HEK293T (cell line): ENCODE data around the gene CROT.

Experiments used
- CTCF ChIA-PET: fragments of 350-600 bp; formaldehyde crosslinking; extraction: SDS; loops from one replicate; lab custom pipeline; 2021; ENCODE audit warnings: antibody characterized with exemption, inconsistent platforms; lab: Yijun Ruan, JAX
- POLR2A ChIA-PET: fragments of 350-600 bp; formaldehyde crosslinking; extraction: SDS; loops from one replicate; lab custom pipeline; 2020; ENCODE audit warnings: antibody characterized with exemption, inconsistent platforms; lab: Yijun Ruan, JAX
- DNase-seq: peaks from one replicate; pipeline ENCODE4 v3.0.0; 2012; ENCODE audit warnings: mixed read lengths; ENCODE audit errors: extremely low spot score
- ARNT ChIP-seq: fragments of 450-650 bp; IDR thresholded peaks from 2 replicates; pipeline ENCODE4 v1.6.1; 2017; ENCODE audit warnings: mild to moderate bottlenecking
- BHLHE40 ChIP-seq: fragments of 450-650 bp; IDR thresholded peaks from 2 replicates; pipeline ENCODE4 v1.6.1; 2016; ENCODE audit warnings: mild to moderate bottlenecking, moderate library complexity, borderline replicate concordance
- CTBP1 ChIP-seq: fragments of 450-650 bp; IDR thresholded peaks from 2 replicates; pipeline ENCODE4 v1.6.1; 2016; ENCODE audit warnings: borderline replicate concordance
- ELF4 ChIP-seq: fragments of 450-650 bp; IDR thresholded peaks from 2 replicates; pipeline ENCODE4 v1.6.1; 2017; ENCODE audit warnings: antibody characterized with exemption
- FOXA1 ChIP-seq: fragments of 450-650 bp; IDR thresholded peaks from 2 replicates; pipeline ENCODE4 v1.6.1; 2016; ENCODE audit warnings: mild to moderate bottlenecking
- FOXK2 ChIP-seq: fragments of 450-650 bp; IDR thresholded peaks from 2 replicates; pipeline ENCODE4 v1.6.1; 2016; ENCODE audit warnings: mild to moderate bottlenecking
- FOXM1 ChIP-seq: fragments of 450-650 bp; IDR thresholded peaks from 2 replicates; pipeline ENCODE4 v1.6.1; 2017; ENCODE audit warnings: mild to moderate bottlenecking, borderline replicate concordance
- HDGF ChIP-seq: fragments of 450-650 bp; IDR thresholded peaks from 2 replicates; pipeline ENCODE4 v1.6.1; 2017; ENCODE audit warnings: antibody characterized with exemption, borderline replicate concordance
- L3MBTL2 ChIP-seq: fragments of 450-650 bp; conservative IDR thresholded peaks from 2 replicates; pipeline ENCODE4 v1.6.1; 2016; ENCODE audit warnings: mild to moderate bottlenecking
- LEF1 ChIP-seq: fragments of 450-650 bp; IDR thresholded peaks from 2 replicates; pipeline ENCODE4 v1.6.1; 2017; ENCODE audit warnings: mild to moderate bottlenecking, borderline replicate concordance
- NFRKB ChIP-seq: fragments of 450-650 bp; IDR thresholded peaks from 2 replicates; pipeline ENCODE4 v1.6.1; 2016; ENCODE audit warnings: mild to moderate bottlenecking, moderate library complexity
- PKNOX1 ChIP-seq: fragments of 450-650 bp; IDR thresholded peaks from 2 replicates; pipeline ENCODE4 v1.6.1; 2016
- SP1 ChIP-seq: fragments of 450-650 bp; IDR thresholded peaks from 2 replicates; pipeline ENCODE4 v1.6.1; 2017
- SUZ12 ChIP-seq: fragments of 450-650 bp; IDR thresholded peaks from 2 replicates; pipeline ENCODE4 v1.6.1; 2016; ENCODE audit warnings: mild to moderate bottlenecking
- TARDBP ChIP-seq: fragments of 450-650 bp; IDR thresholded peaks from 2 replicates; pipeline ENCODE4 v1.6.1; 2016
- ZNF384 ChIP-seq: fragments of 450-650 bp; IDR thresholded peaks from 2 replicates; pipeline ENCODE4 v1.6.1; 2016

Gene CROT

DNA sequence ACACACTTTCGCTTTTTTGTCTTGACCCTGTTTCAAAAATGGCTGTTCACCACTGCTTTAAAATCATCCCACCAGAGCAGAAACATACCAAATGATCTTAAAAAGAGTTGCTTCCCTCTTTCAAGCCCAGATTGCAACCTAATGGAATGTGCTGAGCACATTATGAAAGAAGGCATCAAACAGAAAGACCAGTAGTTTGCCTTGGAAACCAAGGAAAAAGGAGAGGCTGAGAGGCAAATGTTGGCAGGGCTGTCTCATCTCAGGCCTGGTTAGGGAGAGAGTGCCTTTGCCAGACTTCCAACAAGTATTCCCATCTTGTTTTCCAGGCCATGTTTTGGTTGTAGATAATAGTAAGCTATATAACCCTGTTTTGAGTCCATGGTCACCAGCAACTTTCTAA is 65.7 kb downstream of the CROT start:
- no peak for TF ChIP-seq SP1
- no peak for TF ChIP-seq L3MBTL2
- no peak for TF ChIP-seq CTBP1
- TF ChIP-seq PKNOX1, result no peak
- TF ChIP-seq BHLHE40, result no peak
- TF ChIP-seq TARDBP, result no peak
- no peak for TF ChIP-seq ARNT
- no peak for TF ChIP-seq SUZ12
- no peak for TF ChIP-seq ZNF384
- TF ChIP-seq NFRKB, result no peak
- TF ChIP-seq LEF1, result no peak
- no peak for TF ChIP-seq ELF4
- no peak for TF ChIP-seq FOXK2
- TF ChIP-seq FOXM1, result no peak
- TF ChIP-seq HDGF, result no peak
- no peak for TF ChIP-seq FOXA1
- ChIA-PET POLR2A (no interaction called here), CTCF (no interaction called here)
- DNase-seq, result no peak

DNA sequence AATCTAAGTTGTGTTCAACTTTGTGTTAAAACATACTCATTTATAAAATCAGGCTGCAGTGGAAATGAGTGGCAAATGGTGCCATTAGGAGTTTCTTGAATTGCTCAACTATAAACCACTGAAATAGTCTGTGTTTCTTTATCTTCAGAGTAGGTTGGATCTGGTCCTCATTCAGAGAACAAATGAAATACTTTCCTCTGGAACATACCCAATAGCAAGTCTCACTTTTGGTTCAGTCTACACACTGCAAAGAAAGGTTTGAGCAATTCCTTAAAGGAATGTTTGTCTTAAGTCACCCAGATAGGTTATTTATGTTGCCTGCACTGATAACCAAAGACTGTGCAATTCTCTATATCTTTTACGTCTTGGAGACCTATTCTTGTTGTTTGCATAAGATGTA is 67.6 kb downstream of the CROT start:
- ChIA-PET CTCF (no interaction called here), POLR2A (no interaction called here)
- TF ChIP-seq SUZ12 (no peak), FOXM1 (no peak), LEF1 (no peak), HDGF (no peak), CTBP1 (no peak), ARNT (no peak), NFRKB (no peak), FOXK2 (no peak)
- no peak for DNase-seq

DNA sequence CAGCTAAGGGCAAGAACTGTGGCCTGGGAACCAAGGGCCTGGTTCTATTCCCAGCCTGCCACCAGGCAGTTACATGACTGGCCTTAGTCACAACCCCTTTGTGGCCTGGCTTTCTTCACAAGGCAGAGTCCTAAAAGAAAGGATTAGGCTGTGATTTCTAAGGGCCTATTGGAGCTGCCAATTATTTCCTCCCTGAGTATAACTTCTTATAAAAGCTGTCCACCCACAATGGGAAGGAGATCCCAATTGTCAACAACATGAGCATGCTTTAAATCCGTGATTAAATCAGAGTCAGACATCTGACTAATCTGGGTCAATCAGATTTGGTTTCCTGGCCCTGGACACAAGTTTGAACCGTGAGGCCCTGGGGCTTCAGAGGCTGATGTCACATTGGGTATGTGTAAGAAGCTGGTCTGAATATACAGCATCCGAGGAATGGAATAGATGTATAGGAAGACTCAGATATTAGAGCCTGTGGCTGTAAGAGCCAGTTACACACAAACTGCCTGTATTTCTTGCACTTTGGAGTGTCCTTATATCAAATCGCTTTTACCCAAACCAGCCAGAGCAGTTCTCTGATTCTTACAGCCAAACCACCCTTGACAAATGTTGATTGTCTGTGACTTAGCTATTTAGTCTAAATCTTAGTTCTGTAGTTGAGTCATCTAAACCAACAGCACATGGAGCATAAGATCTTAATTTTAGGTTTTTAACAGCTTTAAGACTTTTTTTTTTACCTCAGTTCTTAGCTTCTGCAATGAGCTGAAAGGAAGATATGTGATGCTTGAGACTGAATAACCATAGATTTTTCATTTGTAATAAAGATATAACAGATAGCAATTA is 68.7 kb downstream of the CROT start:
- no peak for DNase-seq
- POLR2A ChIA-PET, result no interaction called here
- no peak for TF ChIP-seq FOXK2
- TF ChIP-seq FOXA1, result no peak
- TF ChIP-seq SP1, result no peak
- no peak for TF ChIP-seq PKNOX1
- no peak for TF ChIP-seq LEF1
- TF ChIP-seq CTBP1, result no peak
- no peak for TF ChIP-seq BHLHE40
- no peak for TF ChIP-seq TARDBP
- no peak for TF ChIP-seq NFRKB
- TF ChIP-seq ARNT, result no peak
- TF ChIP-seq L3MBTL2, result no peak
- TF ChIP-seq HDGF, result no peak
- TF ChIP-seq ELF4, result no peak
- TF ChIP-seq FOXM1, result no peak
- TF ChIP-seq SUZ12, result no peak
- CTCF ChIA-PET, result interaction anchor here (2.6 kb wide), 1 partner anchor 99 kb away, joined by 10 read pairs; no protein-coding TSS in a partner anchor

DNA sequence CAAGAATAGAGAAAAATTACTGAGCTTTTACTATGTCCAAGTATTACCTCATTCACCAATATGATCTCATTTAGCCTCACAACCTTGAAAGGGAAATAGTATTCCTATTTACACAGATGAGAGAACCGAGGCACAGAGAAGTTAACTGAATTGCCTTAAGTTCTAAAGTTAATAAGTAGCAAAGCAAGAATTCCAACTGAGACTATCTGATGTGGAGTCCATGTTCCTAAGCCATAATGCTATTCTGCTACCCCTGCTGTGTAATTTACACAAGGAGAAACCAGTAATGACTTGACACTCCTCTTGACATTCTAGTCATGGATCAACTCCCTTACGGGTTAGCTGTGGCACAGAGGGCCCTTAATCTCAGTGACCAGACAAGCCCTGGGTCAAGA is 69.3 kb downstream of the CROT start:
- no peak for TF ChIP-seq HDGF
- no peak for TF ChIP-seq L3MBTL2
- no peak for TF ChIP-seq ARNT
- TF ChIP-seq FOXK2, result no peak
- no peak for TF ChIP-seq BHLHE40
- TF ChIP-seq CTBP1, result no peak
- CTCF ChIA-PET, result interaction anchor here (1.1 to 2.6 kb wide), 3 partner anchors 93 to 99 kb away, joined by 3 to 10 read pairs (median 5); no protein-coding TSS in a partner anchor
- POLR2A ChIA-PET, result no interaction called here
- no peak for DNase-seq

DNA sequence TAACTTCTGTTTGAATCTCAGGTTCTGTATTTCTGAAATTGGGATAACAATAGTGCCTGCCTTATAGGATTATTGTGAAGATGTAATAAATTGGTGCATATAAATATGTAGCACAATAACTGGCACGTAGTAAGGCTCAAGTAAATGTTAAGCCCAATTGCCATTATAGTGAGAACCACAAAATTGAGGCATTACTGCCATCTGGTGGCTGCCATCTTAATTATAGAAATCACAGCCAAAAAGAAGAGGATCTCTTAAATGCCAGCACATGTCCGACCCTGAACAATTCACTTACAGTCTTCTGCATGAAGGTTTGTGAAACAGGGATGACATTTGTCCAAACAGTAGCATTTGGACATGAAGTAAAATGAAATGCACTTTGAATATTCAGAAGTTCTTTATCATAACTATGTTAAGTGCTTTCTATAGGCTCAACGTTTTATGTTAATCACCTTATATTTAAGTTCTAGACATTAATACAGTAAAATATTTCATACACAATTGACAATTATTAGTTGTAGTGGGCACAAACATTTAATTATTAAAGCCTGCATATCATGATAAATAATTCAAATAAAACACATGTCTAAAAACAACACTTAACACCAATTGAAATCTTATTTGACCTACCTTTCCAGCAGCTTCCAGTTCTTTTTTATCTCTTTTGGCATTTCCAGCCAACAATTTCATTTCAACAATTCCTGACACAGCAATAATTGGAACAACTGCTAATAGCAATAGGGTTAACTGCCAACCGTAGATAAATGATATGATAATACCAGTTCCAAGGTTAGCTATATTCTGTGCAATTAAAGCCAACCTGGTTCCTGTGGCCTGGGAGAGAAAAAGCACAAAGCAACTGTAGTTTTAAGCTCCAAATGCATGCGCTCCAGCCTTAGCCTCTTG is 71.5 kb downstream of the CROT start:
- ChIA-PET CTCF (interaction anchor here (0.6 to 2.6 kb wide), 9 partner anchors 11 to 195 kb away, joined by 3 to 10 read pairs (median 4); no protein-coding TSS in a partner anchor), POLR2A (no interaction called here)
- TF ChIP-seq ZNF384, result no peak
- no peak for TF ChIP-seq NFRKB
- TF ChIP-seq BHLHE40, result no peak
- TF ChIP-seq TARDBP, result no peak
- TF ChIP-seq HDGF, result no peak
- TF ChIP-seq SP1, result no peak
- no peak for TF ChIP-seq L3MBTL2
- no peak for TF ChIP-seq ARNT
- TF ChIP-seq CTBP1, result no peak
- no peak for TF ChIP-seq ELF4
- no peak for TF ChIP-seq PKNOX1
- TF ChIP-seq SUZ12, result no peak
- peak; percentile 54 for DNase-seq
